GM18909 (cell line): ENCODE data around the gene TRIM74.
"Not testable (repeated sequence)": the region's sequence is repeated elsewhere in the genome, so short reads cannot be mapped to it uniquely, and the experiment has no call there.

Experiments
- ATAC-seq: cut with Tn5 transposase; IDR thresholded peaks from one replicate; pipeline ENCODE4 v1.9.1; 2021; ENCODE audit warnings: mild to moderate bottlenecking; ENCODE audit not compliant: unreplicated experiment, poor library complexity

Gene TRIM74

DNA sequence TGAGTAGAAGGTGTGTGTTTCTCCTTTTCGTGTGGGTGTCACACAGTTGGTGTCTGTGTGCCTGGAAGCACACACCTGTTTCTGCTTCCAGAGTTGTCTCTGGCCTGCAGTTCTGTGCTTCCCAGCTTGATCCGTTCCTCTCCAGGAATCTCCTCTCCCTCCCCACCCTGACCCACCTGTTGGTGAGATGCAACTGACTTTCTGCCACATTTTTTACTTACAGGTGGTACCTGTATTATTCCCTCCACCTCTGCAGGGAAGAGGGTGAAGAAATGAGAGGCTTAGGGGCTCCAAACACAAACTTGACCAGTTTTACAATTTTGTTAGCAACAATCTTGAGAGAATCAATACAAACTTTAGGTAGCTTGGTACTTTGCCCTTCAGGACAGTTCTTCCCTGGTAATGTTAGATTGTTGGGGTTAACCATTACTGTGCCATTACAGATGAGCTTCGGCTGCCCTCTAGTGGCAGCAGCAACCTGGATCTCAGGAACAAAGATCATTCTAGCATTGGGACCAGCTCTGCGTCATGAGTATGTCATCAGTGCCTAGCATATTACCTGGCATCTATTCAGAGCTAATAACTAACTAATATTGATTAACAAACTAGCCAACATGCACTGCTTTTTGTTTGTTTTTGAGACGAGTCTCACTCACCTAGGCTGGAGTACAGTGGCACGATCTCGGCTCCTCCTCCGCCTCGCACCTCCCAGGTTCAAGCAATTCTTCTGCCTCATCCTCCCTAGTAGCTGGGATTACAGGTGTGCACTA is 54.3 kb downstream of the TRIM74 start:
- ATAC-seq: peak; percentile 91

DNA sequence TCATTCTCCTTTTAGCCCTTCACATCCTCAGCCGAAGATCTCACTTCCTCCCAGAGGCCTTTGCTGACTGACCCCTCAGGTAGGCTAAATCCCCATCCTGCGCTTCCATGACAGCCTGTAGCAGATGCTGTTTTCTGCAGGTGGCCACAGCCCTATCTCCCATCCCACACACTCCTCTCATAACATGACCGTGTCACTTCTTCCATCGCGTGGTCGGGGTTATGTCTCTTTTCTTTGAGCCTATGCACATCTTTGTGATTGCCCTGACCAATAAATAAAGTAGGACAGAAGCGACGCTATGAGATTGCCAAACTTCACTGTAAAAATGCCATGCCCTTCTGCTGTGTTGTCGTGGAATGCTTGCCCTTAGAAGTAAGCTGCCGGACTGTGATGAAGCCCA is 55.5 kb downstream of the TRIM74 start:
- ATAC-seq: not testable (repeated sequence)

DNA sequence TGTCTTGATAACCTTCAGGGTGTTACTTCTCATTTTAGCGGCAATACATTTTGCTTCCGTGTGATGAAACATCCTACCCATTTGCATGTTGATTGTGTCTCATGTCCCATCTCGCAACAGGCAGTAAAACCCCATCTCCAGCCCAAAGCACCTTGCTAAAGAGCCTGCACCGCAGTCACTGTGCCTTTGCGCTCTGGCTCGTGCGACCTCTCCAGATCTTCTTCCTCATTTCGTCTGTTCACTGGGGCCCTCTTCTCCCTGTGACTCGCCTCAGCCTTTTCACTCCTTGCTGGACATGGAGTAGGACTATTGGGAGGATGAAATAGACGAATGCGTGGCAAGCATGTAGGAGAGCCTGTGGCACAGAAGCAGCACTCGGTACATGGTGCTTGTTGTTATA is 57.9 kb downstream of the TRIM74 start:
- not testable (repeated sequence) for ATAC-seq
